Mucosa of descending colon (tissue), 3 donors: ENCODE data around the gene MECP2. TPM values are rescaled to one million over a fixed set of nuclear protein-coding genes. Genes with fewer than 3 reads are reported as not detected.

ENCODE experiments used
- ATAC-seq: fragments of 200-7000 bp; cut with Tn5 transposase; one replicate; pipeline ENCODE4 v1.9.1; 2020; ENCODE audit warnings: mild to moderate bottlenecking, moderate library complexity
- DNase-seq, 3 donors: peaks; one replicate each; pipeline ENCODE4 v3.0.0-alpha.2; 2020
- H3K36me3 ChIP-seq: fragments of 200-600 bp; one replicate; pipeline ENCODE4 v1.8.0; 2021; ENCODE audit warnings: low read depth, mild to moderate bottlenecking
- H3K4me1 ChIP-seq: fragments of 200-600 bp; one replicate; pipeline ENCODE4 v1.8.0; 2021; ENCODE audit warnings: low read depth, mild to moderate bottlenecking
- H3K4me3 ChIP-seq: fragments of 200-600 bp; one replicate; pipeline ENCODE4 v1.8.0; 2021; ENCODE audit warnings: mild to moderate bottlenecking
- H3K9me3 ChIP-seq: fragments of 200-600 bp; one replicate; pipeline ENCODE4 v1.8.0; 2021; ENCODE audit warnings: mild to moderate bottlenecking
- intact Hi-C, 2 donors: fragments of 100-400 bp; cut with DNase I in 1 of 2; cut with micrococcal nuclease in 1 of 2; formaldehyde crosslinking; loops; one replicate each; pipeline versions ENCODE4 v1.11.0 to v1.11.1; 2022; cut with DNase I, micrococcal nuclease
- microRNA-seq: library from miRNA; unstranded; fragments of <30 nt; microRNA quantifications from one replicate; pipeline ENCODE4, GENCODE V29; 2019
- total RNA-seq, 3 donors: library from RNA; stranded (reverse); fragmentation: NEBNext Ultra II Directional in 2 of 3; extraction: Animal tissue kit (Norgen Biotek cat#: 25700) in 2 of 3; gene quantifications; one replicate each; pipeline versions ENCODE4 v1.2.1 to v1.2.4, GENCODE V29; 2021 to 2023
- TF ChIP-seq, protein P1 (sequence below): fragments of 200-600 bp; IDR thresholded peaks from one replicate; pipeline ENCODE4 v1.8.0; 2022; ENCODE audit warnings: antibody characterized with exemption, mild to moderate bottlenecking
- donor health status: DM: no; HTN: no; CAD: no; lungs with moderate emphysema.
- donor health status: DM: no; HTN: no; CAD: no.
- donor health status: DM: no; HTN: yes; CAD: no.

Gene MECP2
- total RNA-seq, 3 donors from 2014 or later: 33.5 to 55.6 (median 35.6) TPM

DNA sequence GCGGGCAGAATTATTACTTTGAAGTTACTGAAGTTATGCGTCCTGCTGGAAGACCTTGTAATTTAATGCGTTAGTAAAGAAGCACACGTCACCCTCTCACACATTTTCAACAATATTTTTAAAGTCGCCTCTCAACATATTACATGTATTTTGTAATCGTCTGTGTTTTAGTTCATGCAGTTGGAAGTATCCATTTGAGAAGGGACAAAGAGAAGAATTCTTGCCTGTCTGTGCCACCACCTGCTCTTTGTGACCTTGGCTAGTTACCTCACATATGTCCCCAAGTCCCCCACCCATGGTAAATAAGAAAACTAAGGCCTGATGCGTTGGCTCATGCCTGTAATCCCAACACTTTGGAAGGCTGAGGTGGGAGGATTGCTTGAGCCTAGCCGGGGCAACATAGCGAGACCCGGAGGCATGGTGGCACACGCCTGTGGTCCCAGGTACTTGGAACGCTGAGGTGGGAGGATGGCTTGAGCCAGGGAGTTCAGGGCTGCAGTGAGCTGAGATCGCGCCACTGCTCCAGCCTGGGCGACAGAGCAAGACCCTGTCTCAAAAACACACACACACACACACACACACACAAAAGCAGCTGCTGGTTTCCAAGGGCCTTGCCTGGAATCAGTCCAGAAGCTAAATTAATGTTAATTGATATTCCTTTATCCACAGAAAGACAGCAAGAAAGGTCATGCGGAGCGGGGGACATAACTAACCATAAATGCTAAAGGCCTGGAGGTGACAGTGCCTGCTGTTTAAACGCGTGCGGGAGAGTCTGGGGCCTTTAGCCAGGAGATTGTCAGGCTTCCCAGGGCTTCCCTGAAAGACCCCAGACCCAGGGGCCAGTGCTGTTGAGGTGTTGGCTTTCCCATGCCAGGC is 124.2 kb downstream of the MECP2 start:
- Histone ChIP-seq H3K36me3 (no peaks in the 10 kb centered on the region), H3K9me3 (no peaks in the 10 kb centered on the region), H3K4me1 (peaks cover 17% of the 10 kb centered on the region), H3K4me3 (peak overlapping the region; percentile 48)
- ATAC-seq (no peak), DNase-seq (no peak)
- TF ChIP-seq, protein P1, sequence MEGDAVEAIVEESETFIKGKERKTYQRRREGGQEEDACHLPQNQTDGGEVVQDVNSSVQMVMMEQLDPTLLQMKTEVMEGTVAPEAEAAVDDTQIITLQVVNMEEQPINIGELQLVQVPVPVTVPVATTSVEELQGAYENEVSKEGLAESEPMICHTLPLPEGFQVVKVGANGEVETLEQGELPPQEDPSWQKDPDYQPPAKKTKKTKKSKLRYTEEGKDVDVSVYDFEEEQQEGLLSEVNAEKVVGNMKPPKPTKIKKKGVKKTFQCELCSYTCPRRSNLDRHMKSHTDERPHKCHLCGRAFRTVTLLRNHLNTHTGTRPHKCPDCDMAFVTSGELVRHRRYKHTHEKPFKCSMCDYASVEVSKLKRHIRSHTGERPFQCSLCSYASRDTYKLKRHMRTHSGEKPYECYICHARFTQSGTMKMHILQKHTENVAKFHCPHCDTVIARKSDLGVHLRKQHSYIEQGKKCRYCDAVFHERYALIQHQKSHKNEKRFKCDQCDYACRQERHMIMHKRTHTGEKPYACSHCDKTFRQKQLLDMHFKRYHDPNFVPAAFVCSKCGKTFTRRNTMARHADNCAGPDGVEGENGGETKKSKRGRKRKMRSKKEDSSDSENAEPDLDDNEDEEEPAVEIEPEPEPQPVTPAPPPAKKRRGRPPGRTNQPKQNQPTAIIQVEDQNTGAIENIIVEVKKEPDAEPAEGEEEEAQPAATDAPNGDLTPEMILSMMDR: no peak
- intact Hi-C loops: no loop called here

DNA sequence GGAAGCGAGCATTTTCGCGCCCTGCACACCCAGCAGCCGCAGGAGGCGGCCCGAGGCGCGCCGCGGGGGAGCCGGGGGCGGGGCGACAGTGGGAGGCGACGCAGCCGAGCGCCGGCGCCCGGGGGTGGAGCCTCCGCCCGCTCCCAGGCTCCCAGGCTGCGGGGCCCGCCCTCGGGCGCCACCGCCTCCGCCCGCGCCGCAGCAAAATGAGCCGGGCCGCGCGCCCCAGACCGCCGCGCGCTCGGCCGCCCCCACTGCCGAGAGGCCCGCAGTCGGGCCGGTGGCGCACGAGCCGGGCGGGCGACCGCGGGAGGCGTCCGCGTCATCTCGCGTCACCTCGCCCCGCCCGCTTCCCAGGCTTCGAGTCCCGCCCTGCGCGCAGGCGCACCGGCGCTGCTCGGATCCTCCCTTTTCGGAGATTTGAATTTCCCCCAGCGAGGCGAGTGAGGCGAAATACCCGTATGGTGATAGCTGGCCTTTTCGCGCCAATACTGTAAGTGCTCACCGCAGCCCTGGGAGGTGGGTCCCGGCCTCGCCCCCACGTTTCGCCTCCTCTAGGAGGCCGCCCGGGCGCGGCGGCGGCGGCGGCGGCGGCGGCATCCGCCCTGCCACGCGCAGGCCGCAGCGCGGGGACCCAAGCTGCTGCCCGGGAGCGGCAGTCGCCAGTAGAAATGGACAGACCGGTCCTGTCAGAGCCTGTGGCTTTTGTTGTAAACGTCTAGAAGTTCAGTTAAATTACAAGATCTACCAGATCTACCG is 125.0 kb downstream of the MECP2 start, which contains the start of gene TMEM187:
TMEM187 (plus strand) TSS at position 387 of the 759 bp plus-strand sequence. CDS start 9,309 bp downstream, outside the sequence.
- peak; percentile 84 to 92 (median 88) for DNase-seq
- H3K36me3 ChIP-seq: no peaks in the 10 kb centered on the region
- intact Hi-C loops: no loop called here
- H3K4me1 ChIP-seq: peaks cover 17% of the 10 kb centered on the region
- peak; percentile 71 for ATAC-seq
- H3K9me3 ChIP-seq: no peaks in the 10 kb centered on the region
- H3K4me3 ChIP-seq: peak within 1 kb of the TSS; percentile 48
- TF ChIP-seq, protein P1: no peak

Small RNA genes lying within 50 kb of the gene (microRNA-seq; reads per million reads assigned to microRNA genes)
- gene MIR3202-1 (not detected), gene MIR3202-2 (not detected), gene MIR718 (not detected)

Other genes with a start within 250 kb of the MECP2 start
- 10 to 100 TPM in 1 of 3 donors, 1 to 10 TPM in 2; 3.0 to 66.9 (median 7.0) TPM for gene L1CAM, start 211.5 kb downstream of the MECP2 start, total RNA-seq
- under 1 TPM; 0.43 to 0.78 (median 0.54) TPM for gene AVPR2, start 193.0 kb downstream of the MECP2 start, total RNA-seq
- 10 to 100 TPM; 35.0 to 47.8 (median 36.7) TPM for gene ARHGAP4, start 171.5 kb downstream of the MECP2 start, total RNA-seq
- 10 to 100 TPM; 52.2 to 72.3 (median 68.9) TPM for gene NAA10, start 162.7 kb downstream of the MECP2 start, total RNA-seq
- gene RENBP, start 153.1 kb downstream of the MECP2 start, total RNA-seq: 10 to 100 TPM in 2 of 3 donors, 1 to 10 TPM in 1; 3.5 to 21.2 (median 10.2) TPM
- gene HCFC1, start 125.9 kb downstream of the MECP2 start, total RNA-seq: 10 to 100 TPM; 36.3 to 56.5 (median 48.2) TPM
- 1 to 10 TPM; 4.8 to 7.9 (median 7.8) TPM for gene TMEM187, start 125.0 kb downstream of the MECP2 start, total RNA-seq
- gene IRAK1, start 77.8 kb downstream of the MECP2 start, total RNA-seq: 10 to 100 TPM; 66.5 to 96.0 (median 85.2) TPM
- gene OPN1LW, start 46.5 kb upstream of the MECP2 start, total RNA-seq: not detected
- not detected for gene OPN1MW, start 84.9 kb upstream of the MECP2 start, total RNA-seq
- gene OPN1MW2, start 122.0 kb upstream of the MECP2 start, total RNA-seq: not detected
- not detected for gene OPN1MW3, start 159.9 kb upstream of the MECP2 start, total RNA-seq
- gene TEX28, start 197.4 kb upstream of the MECP2 start, total RNA-seq: not detected
- not detected for gene TKTL1, start 198.1 kb upstream of the MECP2 start, total RNA-seq